Astrocyte (in vitro differentiated cells and primary cell): Measurements from ENCODE around the gene MTARC2. TPM values are rescaled to one million over a fixed set of nuclear protein-coding genes. Genes with fewer than 3 reads are reported as not detected.

ENCODE experiments used
- DNase-seq: peaks from one replicate; pipeline ENCODE4 v3.0.0-alpha.2; 2010; ENCODE audit warnings: low read depth
- FAIRE-seq: peaks from 2 replicates; lab custom pipeline; 2011; peaks lifted over from hg19 to GRCh38; lab: Jason Lieb, UNC
- H2AFZ ChIP-seq: 2 replicates; pipeline ENCODE4 v1.6.0; 2012; ENCODE audit warnings: low read depth, low read length, inconsistent platforms
- H3K27ac ChIP-seq: 2 replicates; pipeline ENCODE4 v1.5.1; 2011; ENCODE audit warnings: low read depth, low read length, inconsistent platforms
- H3K27me3 ChIP-seq: 2 replicates; pipeline ENCODE4 v1.6.0; 2011; ENCODE audit warnings: low read length, inconsistent platforms; ENCODE audit not compliant: insufficient read depth
- H3K36me3 ChIP-seq: 2 replicates; pipeline ENCODE4 v1.5.1; 2011; ENCODE audit warnings: low read length, inconsistent platforms; ENCODE audit not compliant: insufficient read depth
- H3K4me1 ChIP-seq: 2 replicates; pipeline ENCODE4 v1.5.1; 2011; ENCODE audit warnings: low read length, inconsistent platforms; ENCODE audit not compliant: insufficient read depth
- H3K4me2 ChIP-seq: 2 replicates; pipeline ENCODE4 v1.6.0; 2012; ENCODE audit warnings: low read length, inconsistent platforms
- H3K4me3 ChIP-seq: 2 replicates; pipeline ENCODE4 v1.5.1; 2011; ENCODE audit warnings: low read depth, mild to moderate bottlenecking, low read length, inconsistent platforms; ENCODE audit not compliant: insufficient read depth
- H3K79me2 ChIP-seq: 2 replicates; pipeline ENCODE4 v1.6.0; 2012; ENCODE audit warnings: mild to moderate bottlenecking, low read length, inconsistent platforms; ENCODE audit not compliant: insufficient read depth
- H3K9ac ChIP-seq: 2 replicates; pipeline ENCODE4 v1.6.0; 2012; ENCODE audit warnings: mild to moderate bottlenecking, low read length, inconsistent platforms
- H3K9me3 ChIP-seq: 2 replicates; pipeline ENCODE4 v1.5.1; 2012; ENCODE audit warnings: low read depth, mild to moderate bottlenecking, low read length, inconsistent platforms; ENCODE audit not compliant: insufficient read depth
- H4K20me1 ChIP-seq: 2 replicates; pipeline ENCODE4 v1.6.0; 2012; ENCODE audit warnings: low read length, inconsistent platforms; ENCODE audit not compliant: insufficient read depth
- H3K27ac Mint-ChIP-seq: one replicate; pipeline ENCODE4 v1.8.0; 2021; ENCODE audit warnings: mild to moderate bottlenecking, mixed read lengths; ENCODE audit not compliant: unreplicated experiment
- H3K27me3 Mint-ChIP-seq: one replicate; pipeline ENCODE4 v1.8.0; 2021; ENCODE audit warnings: low read depth, mixed read lengths; ENCODE audit not compliant: unreplicated experiment
- H3K36me3 Mint-ChIP-seq: one replicate; pipeline ENCODE4 v1.8.0; 2021; ENCODE audit warnings: low read depth, mixed read lengths; ENCODE audit not compliant: unreplicated experiment
- H3K4me1 Mint-ChIP-seq: one replicate; pipeline ENCODE4 v1.8.0; 2021; ENCODE audit warnings: low read depth, mixed read lengths; ENCODE audit not compliant: unreplicated experiment
- H3K4me3 Mint-ChIP-seq: one replicate; pipeline ENCODE4 v1.8.0; 2021; ENCODE audit warnings: mild to moderate bottlenecking, moderate library complexity, mixed read lengths; ENCODE audit not compliant: unreplicated experiment
- H3K9me3 Mint-ChIP-seq: one replicate; pipeline ENCODE4 v1.8.0; 2021; ENCODE audit warnings: mild to moderate bottlenecking, mixed read lengths; ENCODE audit not compliant: unreplicated experiment
- EZH2 ChIP-seq: IDR thresholded peaks from 2 replicates; pipeline ENCODE4 v1.6.1; 2012; ENCODE audit warnings: mild to moderate bottlenecking, low read length, inconsistent platforms; ENCODE audit not compliant: insufficient read depth
- total RNA-seq: library from RNA; stranded (reverse); gene quantifications from 2 replicates; pipeline ENCODE4 v1.2.1, GENCODE V29; 2021
- TF ChIP-seq, protein P1 (sequence below): IDR thresholded peaks from 2 replicates; pipeline ENCODE4 v1.5.1; 2011; ENCODE audit warnings: low read depth, mild to moderate bottlenecking, inconsistent platforms, low read length, moderate library complexity; ENCODE audit not compliant: insufficient read depth

Gene MTARC2
- total RNA-seq, 1 donor from 2014 or later: 3.1 TPM

DNA sequence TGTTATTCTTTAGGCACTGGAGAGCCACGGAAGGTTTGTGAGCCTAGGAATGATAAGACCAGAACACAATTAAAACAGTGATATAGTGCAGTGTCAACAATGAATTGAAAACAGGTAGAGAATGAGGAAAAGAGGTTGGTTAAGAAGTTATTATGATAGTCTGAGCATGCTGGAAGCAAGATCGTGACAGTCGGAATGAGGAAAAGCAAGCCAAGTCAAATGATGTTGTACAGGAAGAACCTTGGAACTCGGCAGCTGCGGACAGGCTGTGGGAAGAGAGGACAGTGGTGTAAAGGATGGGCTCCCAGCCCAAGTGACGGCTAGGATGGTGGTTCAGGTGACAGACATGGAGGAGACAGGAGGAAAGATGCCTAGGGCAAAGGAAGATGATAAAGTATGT is 64.2 kb downstream of the MTARC2 start:
- Histone ChIP-seq H3K27ac (no peak overlapping the region), H3K4me2 (no peak overlapping the region), H3K27me3 (no peaks in the 10 kb centered on the region), H2AFZ (no peak overlapping the region), H3K79me2 (no peaks in the 10 kb centered on the region), H3K4me1 (peaks cover 2% of the 10 kb centered on the region), H3K9me3 (no peaks in the 10 kb centered on the region), H4K20me1 (no peaks in the 10 kb centered on the region), H3K36me3 (no peaks in the 10 kb centered on the region), H3K4me3 (no peak overlapping the region), H3K9ac (no peak overlapping the region)
- H3K36me3 Mint-ChIP-seq: no peaks in the 10 kb centered on the region
- H3K9me3 Mint-ChIP-seq: peaks cover 6% of the 10 kb centered on the region
- DNase-seq: no peak
- FAIRE-seq: no peak
- no peaks in the 10 kb centered on the region for H3K27me3 Mint-ChIP-seq
- no peak overlapping the region for H3K4me3 Mint-ChIP-seq
- TF ChIP-seq, protein P1, sequence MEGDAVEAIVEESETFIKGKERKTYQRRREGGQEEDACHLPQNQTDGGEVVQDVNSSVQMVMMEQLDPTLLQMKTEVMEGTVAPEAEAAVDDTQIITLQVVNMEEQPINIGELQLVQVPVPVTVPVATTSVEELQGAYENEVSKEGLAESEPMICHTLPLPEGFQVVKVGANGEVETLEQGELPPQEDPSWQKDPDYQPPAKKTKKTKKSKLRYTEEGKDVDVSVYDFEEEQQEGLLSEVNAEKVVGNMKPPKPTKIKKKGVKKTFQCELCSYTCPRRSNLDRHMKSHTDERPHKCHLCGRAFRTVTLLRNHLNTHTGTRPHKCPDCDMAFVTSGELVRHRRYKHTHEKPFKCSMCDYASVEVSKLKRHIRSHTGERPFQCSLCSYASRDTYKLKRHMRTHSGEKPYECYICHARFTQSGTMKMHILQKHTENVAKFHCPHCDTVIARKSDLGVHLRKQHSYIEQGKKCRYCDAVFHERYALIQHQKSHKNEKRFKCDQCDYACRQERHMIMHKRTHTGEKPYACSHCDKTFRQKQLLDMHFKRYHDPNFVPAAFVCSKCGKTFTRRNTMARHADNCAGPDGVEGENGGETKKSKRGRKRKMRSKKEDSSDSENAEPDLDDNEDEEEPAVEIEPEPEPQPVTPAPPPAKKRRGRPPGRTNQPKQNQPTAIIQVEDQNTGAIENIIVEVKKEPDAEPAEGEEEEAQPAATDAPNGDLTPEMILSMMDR: no peak
- TF ChIP-seq EZH2: no peak
- no peak overlapping the region for H3K27ac Mint-ChIP-seq
- no peaks in the 10 kb centered on the region for H3K4me1 Mint-ChIP-seq

- Histone ChIP-seq H4K20me1 (no peaks in the 10 kb centered on the region), H3K27ac (no peak overlapping the region), H3K4me2 (no peak overlapping the region), H2AFZ (no peak overlapping the region), H3K4me1 (peaks cover 2% of the 10 kb centered on the region), H3K9me3 (no peaks in the 10 kb centered on the region), H3K79me2 (no peaks in the 10 kb centered on the region), H3K9ac (no peak overlapping the region), H3K27me3 (no peaks in the 10 kb centered on the region), H3K4me3 (no peak overlapping the region), H3K36me3 (no peaks in the 10 kb centered on the region)
- Mint-ChIP-seq H3K9me3 (peaks cover 6% of the 10 kb centered on the region), H3K4me3 (no peak overlapping the region), H3K27ac (no peak overlapping the region), H3K27me3 (no peaks in the 10 kb centered on the region), H3K4me1 (no peaks in the 10 kb centered on the region), H3K36me3 (no peaks in the 10 kb centered on the region)
- TF ChIP-seq EZH2: no peak
- TF ChIP-seq, protein P1: no peak
- no peak for DNase-seq
- no peak for FAIRE-seq
These were observed 64.9 kb downstream of the MTARC2 start for GRCh38 chr1:220813013-220813412.

GRCh38 chr1:220815409-220815808 is 67.3 kb downstream of the MTARC2 start:
- Mint-ChIP-seq H3K27me3 (no peaks in the 10 kb centered on the region), H3K36me3 (no peaks in the 10 kb centered on the region), H3K9me3 (peaks cover 6% of the 10 kb centered on the region), H3K4me3 (no peak overlapping the region), H3K4me1 (peaks cover 8% of the 10 kb centered on the region), H3K27ac (no peak overlapping the region)
- no peaks in the 10 kb centered on the region for H4K20me1 ChIP-seq
- no peaks in the 10 kb centered on the region for H3K36me3 ChIP-seq
- H3K4me1 ChIP-seq: no peaks in the 10 kb centered on the region
- DNase-seq (no peak), FAIRE-seq (no peak)
- no peak overlapping the region for H2AFZ ChIP-seq
- H3K9me3 ChIP-seq: no peaks in the 10 kb centered on the region
- no peak overlapping the region for H3K4me3 ChIP-seq
- no peak overlapping the region for H3K27ac ChIP-seq
- TF ChIP-seq EZH2: no peak
- TF ChIP-seq, protein P1: no peak
- H3K27me3 ChIP-seq: no peaks in the 10 kb centered on the region
- no peak overlapping the region for H3K4me2 ChIP-seq
- H3K9ac ChIP-seq: no peak overlapping the region
- H3K79me2 ChIP-seq: no peaks in the 10 kb centered on the region
